ENCODE measurements around the gene AOPEP.
A peak's percentile ranks its signal among the peaks of the same experiment; 100 is the strongest.

Gene AOPEP, protein sequence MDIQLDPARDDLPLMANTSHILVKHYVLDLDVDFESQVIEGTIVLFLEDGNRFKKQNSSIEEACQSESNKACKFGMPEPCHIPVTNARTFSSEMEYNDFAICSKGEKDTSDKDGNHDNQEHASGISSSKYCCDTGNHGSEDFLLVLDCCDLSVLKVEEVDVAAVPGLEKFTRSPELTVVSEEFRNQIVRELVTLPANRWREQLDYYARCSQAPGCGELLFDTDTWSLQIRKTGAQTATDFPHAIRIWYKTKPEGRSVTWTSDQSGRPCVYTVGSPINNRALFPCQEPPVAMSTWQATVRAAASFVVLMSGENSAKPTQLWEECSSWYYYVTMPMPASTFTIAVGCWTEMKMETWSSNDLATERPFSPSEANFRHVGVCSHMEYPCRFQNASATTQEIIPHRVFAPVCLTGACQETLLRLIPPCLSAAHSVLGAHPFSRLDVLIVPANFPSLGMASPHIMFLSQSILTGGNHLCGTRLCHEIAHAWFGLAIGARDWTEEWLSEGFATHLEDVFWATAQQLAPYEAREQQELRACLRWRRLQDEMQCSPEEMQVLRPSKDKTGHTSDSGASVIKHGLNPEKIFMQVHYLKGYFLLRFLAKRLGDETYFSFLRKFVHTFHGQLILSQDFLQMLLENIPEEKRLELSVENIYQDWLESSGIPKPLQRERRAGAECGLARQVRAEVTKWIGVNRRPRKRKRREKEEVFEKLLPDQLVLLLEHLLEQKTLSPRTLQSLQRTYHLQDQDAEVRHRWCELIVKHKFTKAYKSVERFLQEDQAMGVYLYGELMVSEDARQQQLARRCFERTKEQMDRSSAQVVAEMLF

GRCh38 chr9:94726495-94727191, at the start of gene AOPEP:
TSS of gene AOPEP (plus strand) at chr9:94726699. CDS start at chr9:94759784, 33,085 bp downstream.
- Mint-ChIP-seq H3K36me3 (no peaks in the 10 kb centered on the region), H3K27ac (peak within 1 kb of the TSS; percentile 97), H3K4me3 (peak within 1 kb of the TSS; percentile 95), H3K4me1 (peaks cover 23% of the 10 kb centered on the region), H3K9me3 (no peaks in the 10 kb centered on the region), H3K27me3 (peaks cover 2% of the 10 kb centered on the region)

DNA sequence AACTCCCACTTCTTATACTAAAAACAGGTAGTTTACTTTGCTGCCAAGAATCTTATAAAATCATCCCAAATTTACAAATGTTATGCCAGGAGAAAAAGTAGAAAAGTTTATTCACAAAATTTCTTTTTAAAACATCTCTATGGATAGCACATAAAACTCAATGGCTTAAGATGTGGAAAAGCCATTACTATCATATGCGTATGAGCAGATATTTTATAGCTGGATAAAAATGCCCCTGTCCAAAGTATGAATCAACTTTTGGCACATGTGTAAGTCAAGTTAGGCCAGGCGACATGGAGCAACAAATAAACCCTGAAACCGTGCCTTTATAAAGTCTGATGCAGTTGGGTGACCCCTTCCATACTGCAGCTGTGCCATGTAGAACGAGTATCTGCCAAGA, 48.6 kb upstream of the AOPEP start:
- H3K27ac Mint-ChIP-seq: no peak overlapping the region
- no peaks in the 10 kb centered on the region for H3K9me3 Mint-ChIP-seq
- no peak overlapping the region for H3K4me3 Mint-ChIP-seq
- no peaks in the 10 kb centered on the region for H3K4me1 Mint-ChIP-seq
- H3K36me3 Mint-ChIP-seq: no peaks in the 10 kb centered on the region
- peaks cover 5% of the 10 kb centered on the region for H3K27me3 Mint-ChIP-seq

DNA sequence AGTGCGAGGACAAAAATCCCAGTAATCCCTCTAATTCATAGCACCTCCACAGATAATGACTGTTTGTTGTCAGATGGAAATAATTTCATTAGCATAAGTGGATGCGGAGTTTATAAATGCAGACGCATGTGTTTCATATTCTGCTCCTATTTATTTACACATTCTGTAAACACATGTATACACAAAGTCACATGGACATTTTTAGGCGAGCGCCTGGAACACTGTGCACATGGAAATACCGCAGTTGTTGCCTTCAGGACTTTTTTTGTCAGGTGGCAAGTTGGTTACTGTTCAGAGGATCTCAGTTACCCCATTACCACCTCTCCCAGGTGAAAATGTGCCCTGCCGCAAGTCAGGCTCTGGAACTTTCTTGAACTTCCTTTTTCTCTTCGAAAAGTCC, 46.9 kb upstream of the AOPEP start:
- Mint-ChIP-seq H3K4me3 (no peak overlapping the region), H3K4me1 (no peaks in the 10 kb centered on the region), H3K27me3 (peaks cover 5% of the 10 kb centered on the region), H3K27ac (no peak overlapping the region), H3K9me3 (no peaks in the 10 kb centered on the region), H3K36me3 (no peaks in the 10 kb centered on the region)

- Mint-ChIP-seq H3K27ac (no peak overlapping the region), H3K9me3 (no peaks in the 10 kb centered on the region), H3K4me3 (no peak overlapping the region), H3K36me3 (no peaks in the 10 kb centered on the region), H3K27me3 (peaks cover 5% of the 10 kb centered on the region), H3K4me1 (no peaks in the 10 kb centered on the region)
Measured at GRCh38 chr9:94680020-94680419, 46.5 kb upstream of the AOPEP start.

- H3K27ac Mint-ChIP-seq: no peak overlapping the region
- no peaks in the 10 kb centered on the region for H3K9me3 Mint-ChIP-seq
- no peaks in the 10 kb centered on the region for H3K36me3 Mint-ChIP-seq
- no peaks in the 10 kb centered on the region for H3K4me1 Mint-ChIP-seq
- H3K27me3 Mint-ChIP-seq: peaks cover 5% of the 10 kb centered on the region
- no peak overlapping the region for H3K4me3 Mint-ChIP-seq
Measured at GRCh38 chr9:94680621-94681020, 45.9 kb upstream of the AOPEP start.

DNA sequence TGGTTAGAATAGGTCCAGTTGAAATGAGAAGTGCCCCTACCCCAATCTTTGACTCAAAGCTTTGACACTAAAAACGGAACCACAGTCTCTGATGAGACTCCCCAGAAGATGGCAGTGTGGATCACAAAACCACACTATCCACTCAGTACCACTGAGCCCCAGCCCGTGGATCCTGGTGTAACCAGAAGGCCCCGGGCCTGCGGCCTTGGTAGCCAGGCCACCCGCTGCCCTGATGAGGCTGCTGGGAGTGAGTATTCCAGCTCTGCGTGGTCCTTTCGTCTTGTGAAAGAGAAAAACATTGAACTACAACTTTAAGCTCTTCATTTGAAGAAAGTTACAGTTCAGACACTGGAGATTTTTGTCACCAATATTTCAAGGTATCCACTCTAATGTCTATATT, 45.0 kb upstream of the AOPEP start:
- Mint-ChIP-seq H3K27me3 (peaks cover 5% of the 10 kb centered on the region), H3K9me3 (no peaks in the 10 kb centered on the region), H3K27ac (peak overlapping the region; percentile 17), H3K4me1 (no peaks in the 10 kb centered on the region), H3K36me3 (no peaks in the 10 kb centered on the region), H3K4me3 (no peak overlapping the region)

DNA sequence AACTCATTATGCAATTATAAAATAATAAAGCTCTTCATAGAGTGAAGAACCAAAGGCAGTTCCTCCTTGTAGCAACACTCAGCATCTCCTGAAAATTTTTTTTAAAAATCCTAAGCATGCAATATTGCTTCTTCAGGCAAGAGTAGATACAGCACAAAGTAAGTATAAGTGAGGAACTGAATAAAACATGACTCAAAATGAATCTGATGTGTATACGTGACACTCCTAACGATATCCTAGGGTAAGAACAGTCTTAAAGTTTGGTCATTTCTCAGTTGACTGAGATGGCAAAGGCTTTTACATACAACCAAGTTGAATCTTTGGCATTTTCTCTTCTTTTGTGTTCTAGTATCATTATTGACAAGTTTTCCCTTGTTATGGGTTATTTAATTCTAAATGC, 41.1 kb upstream of the AOPEP start:
- H3K27ac Mint-ChIP-seq: no peak overlapping the region
- no peaks in the 10 kb centered on the region for H3K36me3 Mint-ChIP-seq
- H3K4me3 Mint-ChIP-seq: no peak overlapping the region
- H3K4me1 Mint-ChIP-seq: no peaks in the 10 kb centered on the region
- no peaks in the 10 kb centered on the region for H3K9me3 Mint-ChIP-seq
- H3K27me3 Mint-ChIP-seq: peaks cover 3% of the 10 kb centered on the region

- no peak overlapping the region for H3K27ac Mint-ChIP-seq
Measured at GRCh38 chr9:94687451-94687850, 39.0 kb upstream of the AOPEP start.

DNA sequence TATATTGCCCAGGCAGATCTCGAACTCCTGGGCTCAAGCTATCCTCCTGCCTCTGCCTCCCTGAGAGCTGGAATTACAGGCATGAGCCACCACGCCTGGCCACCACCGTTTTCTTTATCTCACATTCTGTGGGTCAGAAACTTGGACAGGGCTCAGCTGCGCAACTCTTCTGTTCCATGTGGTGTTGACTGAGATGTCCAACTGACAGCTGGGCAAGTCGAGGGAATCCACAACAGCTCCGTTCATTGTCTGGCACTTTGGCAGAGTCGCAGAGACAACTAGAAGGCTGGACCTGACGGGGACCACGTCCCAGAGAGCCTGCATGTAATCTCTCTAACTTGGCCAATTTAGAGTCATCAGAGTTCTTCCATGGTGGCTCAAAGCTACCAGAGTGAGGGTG, 36.2 kb upstream of the AOPEP start:
- Mint-ChIP-seq H3K4me1 (no peaks in the 10 kb centered on the region), H3K36me3 (no peaks in the 10 kb centered on the region), H3K27ac (no peak overlapping the region), H3K9me3 (no peaks in the 10 kb centered on the region), H3K27me3 (peaks cover 3% of the 10 kb centered on the region), H3K4me3 (no peak overlapping the region)

More at GRCh38 chr9:94687451-94687850, 39.0 kb upstream of the AOPEP start:
- H3K4me3 Mint-ChIP-seq: no peak overlapping the region
- H3K27me3 Mint-ChIP-seq: peaks cover 3% of the 10 kb centered on the region
- H3K9me3 Mint-ChIP-seq: no peaks in the 10 kb centered on the region
- H3K4me1 Mint-ChIP-seq: no peaks in the 10 kb centered on the region
- no peaks in the 10 kb centered on the region for H3K36me3 Mint-ChIP-seq

- Mint-ChIP-seq H3K27ac (no peak overlapping the region), H3K4me1 (no peaks in the 10 kb centered on the region), H3K27me3 (peaks cover 3% of the 10 kb centered on the region), H3K9me3 (no peaks in the 10 kb centered on the region), H3K36me3 (no peaks in the 10 kb centered on the region), H3K4me3 (no peak overlapping the region)
Measured at GRCh38 chr9:94692601-94693000, 33.9 kb upstream of the AOPEP start.

DNA sequence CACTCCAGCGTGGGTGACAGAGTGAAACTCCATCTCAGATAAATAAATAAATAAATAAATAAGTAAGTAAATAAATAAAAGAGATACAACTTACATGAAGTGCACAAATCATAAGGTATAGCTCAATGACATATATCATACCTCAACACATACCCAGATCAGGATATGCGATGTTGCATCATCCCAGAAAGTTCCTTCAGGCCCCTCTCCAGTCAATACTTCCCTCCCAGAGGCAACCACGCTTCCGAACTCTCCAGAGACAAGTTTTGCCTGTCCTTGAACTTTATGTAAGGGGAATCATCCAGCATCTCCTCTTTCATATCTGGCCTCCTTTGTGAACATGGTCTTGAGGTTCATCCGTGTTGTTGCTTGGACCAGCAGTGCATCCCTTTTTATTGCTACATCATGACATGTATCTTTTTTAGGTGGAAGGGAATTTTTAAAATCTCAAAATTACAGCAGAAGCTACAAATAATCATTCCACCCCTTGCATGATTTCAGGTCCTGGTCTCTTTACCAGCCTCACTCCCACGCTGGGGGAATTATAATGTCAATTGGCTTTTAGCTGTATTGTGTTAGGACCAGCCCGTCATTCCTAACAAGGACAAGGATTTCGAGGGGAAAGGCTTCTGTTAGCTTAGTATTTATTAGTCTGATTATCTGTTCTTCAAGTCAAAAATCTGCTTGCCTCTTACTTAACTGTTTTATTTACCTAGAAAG, 32.9 kb upstream of the AOPEP start:
- H3K27ac Mint-ChIP-seq: no peak overlapping the region
- H3K36me3 Mint-ChIP-seq: no peaks in the 10 kb centered on the region
- H3K27me3 Mint-ChIP-seq: peaks cover 3% of the 10 kb centered on the region
- H3K4me3 Mint-ChIP-seq: no peak overlapping the region
- H3K9me3 Mint-ChIP-seq: no peaks in the 10 kb centered on the region
- H3K4me1 Mint-ChIP-seq: no peaks in the 10 kb centered on the region

GRCh38 chr9:94696545-94696944, 30.0 kb upstream of the AOPEP start:
- Mint-ChIP-seq H3K36me3 (no peaks in the 10 kb centered on the region), H3K4me3 (no peak overlapping the region), H3K4me1 (no peaks in the 10 kb centered on the region), H3K27ac (no peak overlapping the region), H3K27me3 (peaks cover 5% of the 10 kb centered on the region), H3K9me3 (no peaks in the 10 kb centered on the region)

- H3K9me3 Mint-ChIP-seq: no peaks in the 10 kb centered on the region
- peaks cover 5% of the 10 kb centered on the region for H3K27me3 Mint-ChIP-seq
- H3K27ac Mint-ChIP-seq: no peak overlapping the region
- H3K4me3 Mint-ChIP-seq: no peak overlapping the region
- no peaks in the 10 kb centered on the region for H3K4me1 Mint-ChIP-seq
- no peaks in the 10 kb centered on the region for H3K36me3 Mint-ChIP-seq
Measured at GRCh38 chr9:94697972-94698581, 28.4 kb upstream of the AOPEP start.

- Mint-ChIP-seq H3K27me3 (peaks cover 5% of the 10 kb centered on the region), H3K9me3 (no peaks in the 10 kb centered on the region), H3K27ac (no peak overlapping the region), H3K4me3 (no peak overlapping the region), H3K36me3 (no peaks in the 10 kb centered on the region), H3K4me1 (no peaks in the 10 kb centered on the region)
Measured at GRCh38 chr9:94699715-94700373, 26.7 kb upstream of the AOPEP start.
